Suppressor macrophage (primary cell): Measurements from ENCODE around the gene NR3C1.

Experiments used
- DNase-seq, 4 experiments: peaks; one replicate each; pipeline ENCODE4 v3.0.0-alpha.2; 2020 to 2022

Gene NR3C1

GRCh38 chr5:143251946-143252345 is 151.5 kb downstream of the NR3C1 start:
- no peak for DNase-seq

- DNase-seq, result no peak
Observed at GRCh38 chr5:143251190-143251589, 152.3 kb downstream of the NR3C1 start.

DNA sequence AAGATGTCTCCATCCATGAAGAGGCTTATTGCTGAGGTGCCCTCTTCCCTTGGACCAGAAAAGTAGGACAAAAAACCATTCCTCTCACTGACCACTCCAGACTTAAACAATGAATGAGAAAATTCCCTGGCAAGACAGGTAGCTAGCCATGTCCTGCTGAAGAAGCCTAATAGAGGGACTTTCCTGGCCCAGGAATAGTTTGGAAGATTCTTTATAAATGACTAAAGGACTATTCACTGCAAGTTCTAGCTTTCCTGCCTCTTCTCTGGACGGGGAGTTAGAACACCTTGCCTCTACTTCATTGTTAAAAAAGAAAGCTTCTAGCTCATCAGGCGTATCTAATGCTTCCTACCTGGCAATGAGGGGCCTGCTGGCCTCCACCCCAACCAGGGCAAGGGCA is 153.6 kb downstream of the NR3C1 start:
- DNase-seq, result no peak

DNA sequence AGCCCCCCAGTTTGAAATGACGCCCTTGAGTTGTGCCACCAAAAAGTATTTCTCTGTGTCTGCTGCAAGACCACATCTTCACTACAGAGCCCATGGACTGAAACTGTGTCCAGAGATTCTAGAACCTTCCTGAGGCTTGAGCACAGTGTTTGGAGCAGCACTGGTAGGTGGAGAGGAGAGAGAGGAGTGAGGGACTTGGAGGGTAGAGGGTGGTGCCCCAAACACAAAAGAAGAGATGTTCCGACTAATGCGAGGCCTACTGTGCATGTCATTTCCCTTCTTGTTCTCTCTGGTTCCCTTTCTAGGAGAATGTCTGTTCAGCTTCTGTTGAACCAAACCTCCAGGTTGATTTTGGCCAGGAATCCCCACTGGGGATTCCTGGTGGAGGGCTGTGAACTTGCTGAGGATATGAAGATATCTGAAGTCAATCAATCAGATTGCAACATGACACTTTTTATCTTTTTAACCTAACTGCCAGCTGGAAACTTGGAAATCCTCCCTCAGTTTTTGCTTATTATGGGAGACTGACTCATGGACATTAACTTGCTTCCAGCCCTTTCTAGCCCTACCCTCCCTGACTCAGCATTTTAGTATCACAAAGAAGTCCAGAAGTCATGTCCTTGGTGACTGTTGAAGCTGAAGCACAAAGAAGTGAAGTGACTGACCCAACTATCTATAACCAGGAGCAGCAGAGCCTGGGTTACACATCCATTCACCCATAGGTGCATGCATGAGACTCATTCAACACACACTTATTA is 154.5 kb downstream of the NR3C1 start:
- DNase-seq, result peak; percentile 14 to 50 (median 36)

- DNase-seq, result no peak
Observed at GRCh38 chr5:143248391-143248790, 155.1 kb downstream of the NR3C1 start.

GRCh38 chr5:143247134-143247815 is 156.2 kb downstream of the NR3C1 start:
- no peak for DNase-seq

- DNase-seq, result no peak
Observed at GRCh38 chr5:143245929-143246561, 157.4 kb downstream of the NR3C1 start.

- DNase-seq, result no peak
Observed at GRCh38 chr5:143244990-143245389, 158.5 kb downstream of the NR3C1 start.

GRCh38 chr5:143244000-143244736 is 159.3 kb downstream of the NR3C1 start:
- no peak for DNase-seq

GRCh38 chr5:143243103-143243502 is 160.4 kb downstream of the NR3C1 start:
- DNase-seq, result no peak

DNA sequence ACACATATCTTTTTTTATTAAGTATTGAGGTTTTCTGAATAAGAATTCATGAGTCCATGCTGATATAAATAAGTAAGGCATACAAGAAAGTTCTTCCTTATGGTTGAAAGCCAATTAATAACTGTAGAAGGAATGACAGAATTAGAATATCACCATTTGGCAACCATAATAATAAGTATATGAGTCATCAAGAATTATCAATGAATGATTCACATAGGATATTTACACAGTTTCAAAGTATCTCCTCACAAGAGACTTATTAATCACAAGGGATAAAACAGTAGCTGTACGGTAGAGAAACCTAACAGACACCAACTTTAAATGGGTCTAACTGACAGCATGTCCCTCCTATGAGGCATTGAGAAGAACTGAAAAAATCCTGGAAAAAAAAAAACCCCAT is 161.6 kb downstream of the NR3C1 start:
- DNase-seq, result no peak

GRCh38 chr5:143239882-143240518 is 163.5 kb downstream of the NR3C1 start:
- no peak for DNase-seq

- no peak for DNase-seq
Observed at GRCh38 chr5:143238620-143239019, 164.9 kb downstream of the NR3C1 start.

DNA sequence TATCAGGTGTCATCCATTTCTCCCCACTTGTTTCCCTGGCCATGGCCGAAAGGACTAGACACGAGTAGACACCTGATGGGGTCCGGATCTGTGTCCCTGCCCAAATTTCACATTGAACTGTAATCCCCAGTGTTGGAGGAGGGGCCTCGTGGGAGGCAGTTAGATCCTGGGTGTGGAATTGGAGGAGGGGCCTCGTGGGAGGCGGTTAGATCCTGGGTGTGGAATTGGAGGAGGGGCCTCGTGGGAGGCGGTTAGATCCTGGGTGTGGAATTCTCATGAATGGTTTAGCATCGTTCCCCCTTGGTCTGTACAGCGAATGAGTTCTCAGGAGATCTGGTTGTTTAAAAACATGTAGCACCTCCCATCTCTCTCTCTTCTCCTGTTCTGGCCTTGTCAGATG is 165.8 kb downstream of the NR3C1 start:
- no peak for DNase-seq

DNA sequence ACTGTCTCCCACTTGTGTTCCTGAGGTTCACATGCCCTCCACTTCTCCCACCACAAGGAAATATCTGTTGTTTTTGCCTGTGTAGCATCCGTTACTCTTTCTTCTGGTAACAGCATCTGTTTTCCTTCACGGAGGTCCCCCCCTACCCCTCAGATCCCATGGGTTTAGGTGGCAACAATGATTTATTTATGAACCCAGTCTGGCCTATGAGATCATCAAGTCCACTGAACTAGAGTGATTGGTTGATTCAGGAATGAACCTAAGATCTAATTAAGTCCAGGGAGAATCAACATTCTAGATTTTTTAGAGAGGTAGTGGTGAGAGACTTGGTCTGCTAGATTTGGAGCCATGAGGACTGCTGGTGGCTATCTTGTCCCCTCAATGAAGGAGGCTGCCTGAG is 166.8 kb downstream of the NR3C1 start:
- no peak for DNase-seq

DNA sequence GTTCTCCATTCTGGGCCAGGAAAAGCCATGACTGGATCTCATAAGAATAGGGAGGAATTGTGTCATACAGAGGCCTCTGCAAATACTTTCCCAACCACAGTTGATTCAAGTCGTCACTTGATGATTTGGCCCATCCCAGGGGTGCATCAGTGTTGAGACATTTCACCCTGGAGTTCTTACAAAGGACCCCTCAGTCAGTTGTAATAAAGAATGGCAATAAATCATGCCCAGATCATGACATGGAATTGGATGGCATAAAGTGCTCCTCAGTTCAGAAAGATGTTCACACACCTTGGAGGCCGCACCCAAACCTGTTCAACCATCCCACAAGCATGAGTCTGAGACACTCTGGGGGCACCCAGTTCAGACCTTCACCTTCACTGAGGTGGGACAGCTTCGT is 168.1 kb downstream of the NR3C1 start:
- no peak for DNase-seq

DNA sequence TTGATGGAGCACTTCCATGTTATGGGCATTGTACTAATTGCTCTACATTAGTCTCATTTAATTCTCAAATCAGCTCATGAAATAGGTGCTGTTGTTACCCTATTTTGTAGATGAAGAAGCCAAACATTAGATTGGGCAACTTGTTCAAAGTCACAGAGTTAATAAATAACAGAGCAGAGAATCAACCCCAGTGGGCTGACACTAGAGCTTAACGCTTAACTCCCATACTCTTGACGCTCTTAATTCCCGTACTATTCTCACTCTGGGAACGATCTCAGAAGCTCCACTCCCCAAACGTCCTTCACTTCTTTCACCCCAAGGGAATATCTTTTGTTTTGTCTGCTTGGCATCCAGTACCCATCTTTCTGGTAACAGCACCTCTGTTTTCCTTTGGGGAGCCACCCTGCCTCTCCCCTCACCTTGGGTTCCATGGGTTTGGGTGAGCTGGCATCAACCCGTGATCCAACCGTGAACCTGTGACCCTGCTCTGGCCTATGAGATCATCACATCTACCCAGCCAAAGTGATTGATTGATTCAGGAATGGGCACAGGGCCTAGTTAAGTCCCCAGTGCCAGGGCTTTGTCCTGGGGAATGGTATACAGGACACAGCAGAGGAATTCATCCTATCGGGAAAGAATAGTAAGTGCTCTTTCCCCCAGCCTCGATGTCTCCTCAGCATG is 169.2 kb downstream of the NR3C1 start:
- DNase-seq, result no peak

DNA sequence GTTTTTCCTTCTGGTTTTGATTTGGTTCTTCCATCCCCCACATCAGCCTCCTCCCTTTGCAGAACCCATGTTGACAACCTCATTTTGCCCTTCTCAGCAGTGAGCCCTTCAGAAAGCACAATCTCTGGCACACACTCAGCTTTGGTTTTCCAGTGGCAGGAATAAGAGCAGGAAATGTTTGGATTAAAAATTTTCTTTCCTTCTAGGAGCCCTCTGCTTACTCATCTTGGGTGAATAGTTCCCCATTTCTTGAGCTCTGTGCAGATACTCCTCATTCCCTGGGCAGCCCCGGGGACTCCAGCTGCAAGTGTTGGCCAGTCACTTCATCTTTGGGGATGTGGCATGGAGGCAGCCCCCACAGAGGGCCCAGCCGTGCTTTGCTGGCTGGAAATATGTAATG is 170.5 kb downstream of the NR3C1 start:
- DNase-seq, result peak; percentile 11 to 50 (median 43)

DNA sequence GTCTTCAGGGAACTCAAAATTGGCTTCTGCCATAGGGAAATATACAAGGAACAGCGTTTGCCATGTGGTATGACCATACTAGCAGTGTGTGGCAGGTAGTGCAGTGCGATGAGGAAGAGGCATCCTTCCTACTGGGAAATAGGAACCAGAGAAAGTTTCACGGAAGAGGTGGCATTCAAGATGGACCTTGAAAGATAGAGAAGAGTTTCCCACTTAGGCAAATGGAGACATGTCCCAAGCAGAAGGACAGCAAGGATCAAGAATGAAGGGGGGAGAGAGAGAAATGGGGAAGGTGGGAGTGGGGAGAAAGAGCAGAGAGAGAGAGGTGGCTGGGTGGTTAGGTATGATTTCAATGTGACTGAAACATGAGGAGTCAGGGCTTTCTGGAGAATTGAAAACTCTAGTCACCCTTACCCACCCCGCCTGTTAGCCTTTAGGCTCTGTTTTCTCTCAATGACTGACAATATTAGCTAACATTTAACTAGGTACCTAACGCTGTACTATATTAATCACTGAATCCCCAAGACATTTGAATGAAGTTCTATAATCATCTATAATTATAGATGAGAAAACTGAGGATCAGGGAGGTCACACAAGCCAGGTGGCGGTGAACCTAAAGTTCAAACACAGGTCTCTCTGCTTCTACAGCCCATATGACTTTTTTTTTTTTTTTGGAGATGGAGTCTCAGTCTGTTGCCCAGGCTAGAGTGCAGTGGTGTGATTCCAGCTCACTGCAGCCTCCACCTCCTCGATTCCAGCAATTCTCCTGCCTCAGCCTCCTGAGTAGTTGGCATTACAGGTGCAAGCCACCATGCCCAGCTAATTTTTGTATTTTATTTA is 171.3 kb downstream of the NR3C1 start:
- no peak for DNase-seq

GRCh38 chr5:143231416-143231815 is 172.1 kb downstream of the NR3C1 start:
- no peak for DNase-seq

DNA sequence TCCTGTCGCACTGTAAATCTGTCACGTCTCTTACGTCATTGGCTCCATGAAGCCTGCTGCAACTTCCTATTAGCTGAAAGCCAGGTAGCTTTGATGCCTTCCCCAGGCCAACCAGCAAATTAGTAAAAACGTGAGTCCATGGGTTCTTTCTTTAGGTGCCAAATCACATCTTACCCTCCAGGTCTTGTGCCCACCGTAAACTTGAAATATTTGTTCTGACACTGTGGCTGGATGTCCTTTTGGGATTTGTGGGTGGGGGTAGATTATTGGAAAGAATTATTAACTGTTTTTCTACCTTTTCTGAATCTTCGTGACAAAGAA is 172.8 kb downstream of the NR3C1 start:
- DNase-seq, result no peak
